Keratinocyte (primary cell): Measurements from ENCODE around the gene PDHA1.

ENCODE experiments used
- CTCF ChIP-seq, 3 experiments: IDR thresholded peaks in 1 of 3; conservative IDR thresholded peaks in 1 of 3; optimal IDR thresholded peaks in 1 of 3; 2 replicates in 2 of 3; 3 replicates in 1 of 3; pipeline versions ENCODE3 to v1.5.1; 2011; ENCODE audit warnings: low read length in 3 of 3, mild to moderate bottlenecking in 3 of 3, moderate library complexity in 2 of 3, control low read depth in 1 of 3, inconsistent platforms in 1 of 3; ENCODE audit not compliant: insufficient read depth in 2 of 3; ENCODE audit errors: extremely low read depth in 1 of 3
- EZH2 ChIP-seq: IDR thresholded peaks from one replicate; pipeline ENCODE4 v1.6.1; 2012; ENCODE audit warnings: inconsistent platforms, mild to moderate bottlenecking, low read length, moderate library complexity

GRCh38 chrX:19360903-19361302, 17.2 kb downstream of the PDHA1 start:
- no peak for TF ChIP-seq CTCF (optimal IDR thresholded peaks at IDR 0.05 in 1 of 3, IDR thresholded peaks at IDR 0.05 in 1 of 3, conservative IDR thresholded peaks at IDR 0.05 in 1 of 3; ENCODE audit: extremely low read depth in 1 of 3, insufficient read depth in 2 of 3, low read length in 3 of 3)
- TF ChIP-seq EZH2: no peak
